Uterus (tissue), 2 donors: ENCODE data around the gene SEL1L3.
"Not testable (repeated sequence)": the region's sequence is repeated elsewhere in the genome, so short reads cannot be mapped to it uniquely, and the experiment has no call there.

Source experiments
- CTCF ChIP-seq, 4 experiments: fragments of 200-600 bp in 2 of 4; fragments of 450-650 bp in 2 of 4; sonication (generic) in 2 of 4; IDR thresholded peaks; one replicate each; pipeline ENCODE4 v1.5.1; 2016 to 2019; ENCODE audit warnings: antibody characterized with exemption in 4 of 4, mild to moderate bottlenecking in 2 of 4, moderate library complexity in 1 of 4
- POLR2A ChIP-seq, 2 donors: fragments of 450-650 bp; IDR thresholded peaks; one replicate each; pipeline ENCODE4 v1.6.1; 2016; ENCODE audit warnings: antibody characterized with exemption in 2 of 2, mild to moderate bottlenecking in 1 of 2, moderate library complexity in 1 of 2

- not testable (repeated sequence) for TF ChIP-seq CTCF, POLR2A (IDR thresholded peaks at IDR 0.05)
These were observed 3.6 kb upstream of the SEL1L3 start for GRCh38 chr4:25866401-25866800.
